ENCODE measurements around the gene ZNF831.

Gene ZNF831

GRCh38 chr20:59165891-59166709, 2.5 kb downstream of the ZNF831 start:
- no peak for TF ChIP-seq JUND (IDR thresholded peaks at IDR 0.05; ENCODE audit: low read depth)
- DNase-seq (ENCODE audit: low read depth in 1 of 2, low spot score in 1 of 2), result no peak
- in situ Hi-C loops (cut with HindIII; ENCODE audit: low pct_unique_long_range_greater_than_20kb, low sequenced_read_pairs), result no loop called here

- in situ Hi-C loops (cut with HindIII; ENCODE audit: low pct_unique_long_range_greater_than_20kb, low sequenced_read_pairs), result no loop called here
- no peak for TF ChIP-seq JUND (IDR thresholded peaks at IDR 0.05; ENCODE audit: low read depth)
Measured at GRCh38 chr20:59170406-59171349, 7.1 kb downstream of the ZNF831 start.

GRCh38 chr20:59171986-59172385, 8.4 kb downstream of the ZNF831 start:
- in situ Hi-C loops (cut with HindIII; ENCODE audit: low pct_unique_long_range_greater_than_20kb, low sequenced_read_pairs), result no loop called here
- no peak for DNase-seq (ENCODE audit: low read depth in 1 of 2, low spot score in 1 of 2)
- no peak for TF ChIP-seq JUND (IDR thresholded peaks at IDR 0.05; ENCODE audit: low read depth)

More at GRCh38 chr20:59170406-59171349, 7.1 kb downstream of the ZNF831 start:
- DNase-seq (ENCODE audit: low read depth in 1 of 2, low spot score in 1 of 2), result no peak

GRCh38 chr20:59173938-59174491, 10.4 kb downstream of the ZNF831 start:
- no peak for DNase-seq (ENCODE audit: low read depth in 1 of 2, low spot score in 1 of 2)
- in situ Hi-C loops (cut with HindIII; ENCODE audit: low pct_unique_long_range_greater_than_20kb, low sequenced_read_pairs), result no loop called here

GRCh38 chr20:59175002-59175401, 11.4 kb downstream of the ZNF831 start:
- no peak for TF ChIP-seq JUND (IDR thresholded peaks at IDR 0.05; ENCODE audit: low read depth)
- in situ Hi-C loops (cut with HindIII; ENCODE audit: low pct_unique_long_range_greater_than_20kb, low sequenced_read_pairs), result no loop called here
- no peak for DNase-seq (ENCODE audit: low read depth in 1 of 2, low spot score in 1 of 2)

More at GRCh38 chr20:59173938-59174491, 10.4 kb downstream of the ZNF831 start:
- no peak for TF ChIP-seq JUND (IDR thresholded peaks at IDR 0.05; ENCODE audit: low read depth)

- in situ Hi-C loops (cut with HindIII; ENCODE audit: low pct_unique_long_range_greater_than_20kb, low sequenced_read_pairs), result no loop called here
- TF ChIP-seq JUND (IDR thresholded peaks at IDR 0.05; ENCODE audit: low read depth), result no peak
Measured at GRCh38 chr20:59175861-59176260, 12.2 kb downstream of the ZNF831 start.

GRCh38 chr20:59176812-59177211, 13.2 kb downstream of the ZNF831 start:
- in situ Hi-C loops (cut with HindIII; ENCODE audit: low pct_unique_long_range_greater_than_20kb, low sequenced_read_pairs), result no loop called here
- DNase-seq (ENCODE audit: low read depth in 1 of 2, low spot score in 1 of 2), result no peak
- no peak for TF ChIP-seq JUND (IDR thresholded peaks at IDR 0.05; ENCODE audit: low read depth)

More at GRCh38 chr20:59175861-59176260, 12.2 kb downstream of the ZNF831 start:
- DNase-seq (ENCODE audit: low read depth in 1 of 2, low spot score in 1 of 2), result no peak

- in situ Hi-C loops (cut with HindIII; ENCODE audit: low pct_unique_long_range_greater_than_20kb, low sequenced_read_pairs), result no loop called here
- no peak for TF ChIP-seq JUND (IDR thresholded peaks at IDR 0.05; ENCODE audit: low read depth)
- no peak for DNase-seq (ENCODE audit: low read depth in 1 of 2, low spot score in 1 of 2)
Measured at GRCh38 chr20:59177266-59178250, 13.9 kb downstream of the ZNF831 start.

- in situ Hi-C loops (cut with HindIII; ENCODE audit: low pct_unique_long_range_greater_than_20kb, low sequenced_read_pairs), result no loop called here
- TF ChIP-seq JUND (IDR thresholded peaks at IDR 0.05; ENCODE audit: low read depth), result no peak
- DNase-seq (ENCODE audit: low read depth in 1 of 2, low spot score in 1 of 2), result no peak
Measured at GRCh38 chr20:59178983-59179595, 15.5 kb downstream of the ZNF831 start.

- in situ Hi-C loops (cut with HindIII; ENCODE audit: low pct_unique_long_range_greater_than_20kb, low sequenced_read_pairs), result no loop called here
- no peak for DNase-seq (ENCODE audit: low read depth in 1 of 2, low spot score in 1 of 2)
- no peak for TF ChIP-seq JUND (IDR thresholded peaks at IDR 0.05; ENCODE audit: low read depth)
Measured at GRCh38 chr20:59179988-59180387, 16.4 kb downstream of the ZNF831 start.

GRCh38 chr20:59181936-59182335, 18.3 kb downstream of the ZNF831 start:
- TF ChIP-seq JUND (IDR thresholded peaks at IDR 0.05; ENCODE audit: low read depth), result no peak
- DNase-seq (ENCODE audit: low read depth in 1 of 2, low spot score in 1 of 2), result no peak
- in situ Hi-C loops (cut with HindIII; ENCODE audit: low pct_unique_long_range_greater_than_20kb, low sequenced_read_pairs), result no loop called here

Data from T47D (cell line).